ENCODE measurements around the gene MYO1D. TPM values are rescaled to one million over a fixed set of nuclear protein-coding genes. Genes with fewer than 3 reads are reported as not detected.

MYO1D gene
- total RNA-seq, 1 experiment from 2014 or later: 29.9 TPM

GRCh38 chr17:32801641-32802040 lies 75.3 kb downstream of the MYO1D start (continued):
- TF ChIP-seq, protein P1, sequence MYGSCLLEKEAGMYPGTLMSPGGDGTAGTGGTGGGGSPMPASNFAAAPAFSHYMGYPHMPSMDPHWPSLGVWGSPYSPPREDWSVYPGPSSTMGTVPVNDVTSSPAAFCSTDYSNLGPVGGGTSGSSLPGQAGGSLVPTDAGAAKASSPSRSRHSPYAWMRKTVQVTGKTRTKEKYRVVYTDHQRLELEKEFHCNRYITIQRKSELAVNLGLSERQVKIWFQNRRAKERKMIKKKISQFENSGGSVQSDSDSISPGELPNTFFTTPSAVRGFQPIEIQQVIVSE (CRISPR knock-in tag; IDR thresholded peaks at IDR 0.05; ENCODE audit: borderline replicate concordance): no peak
- no peak for TF ChIP-seq FOXP4 (CRISPR knock-in tag; IDR thresholded peaks at IDR 0.05)
- no peak for TF ChIP-seq NR2C2 (CRISPR knock-in tag; IDR thresholded peaks at IDR 0.05)
- TF ChIP-seq SMAD3 (CRISPR knock-in tag; IDR thresholded peaks at IDR 0.05; ENCODE audit: borderline replicate concordance): no peak
- TF ChIP-seq, protein P2, sequence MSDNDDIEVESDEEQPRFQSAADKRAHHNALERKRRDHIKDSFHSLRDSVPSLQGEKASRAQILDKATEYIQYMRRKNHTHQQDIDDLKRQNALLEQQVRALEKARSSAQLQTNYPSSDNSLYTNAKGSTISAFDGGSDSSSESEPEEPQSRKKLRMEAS (CRISPR knock-in tag; IDR thresholded peaks at IDR 0.05): no peak
- no peak for TF ChIP-seq ZNF671 (CRISPR knock-in tag; IDR thresholded peaks at IDR 0.05)
- TF ChIP-seq ZNF232 (CRISPR knock-in tag; IDR thresholded peaks at IDR 0.05): no peak
- no peak for TF ChIP-seq NFE2L1 (CRISPR knock-in tag; IDR thresholded peaks at IDR 0.05)

GRCh38 chr17:32801193-32801592 lies 75.7 kb downstream of the MYO1D start:
- ATAC-seq: no peak
- no peak overlapping the region for H3K4me3 Mint-ChIP-seq
- H3K9me3 Mint-ChIP-seq: no peaks in the 10 kb centered on the region
- CTCF ChIA-PET: interaction anchor here (1.2 to 1.6 kb wide), 3 partner anchors 18 to 140 kb away, joined by 3 to 5 read pairs (median 5); partner anchors contain the start of gene MYO1D
- no peaks in the 10 kb centered on the region for H3K36me3 Mint-ChIP-seq
- POLR2A ChIA-PET: no interaction called here
- peaks cover 13% of the 10 kb centered on the region for H3K4me1 Mint-ChIP-seq
- DNase-seq (ENCODE audit: low spot score): no peak
- no peak overlapping the region for H3K27ac Mint-ChIP-seq
- no peak for TF ChIP-seq KAT7 (CRISPR knock-in tag; IDR thresholded peaks at IDR 0.05; ENCODE audit: borderline replicate concordance)
- TF ChIP-seq, protein P2 (CRISPR knock-in tag; IDR thresholded peaks at IDR 0.05): no peak
- no peak for TF ChIP-seq MYBL2 (CRISPR knock-in tag; IDR thresholded peaks at IDR 0.05)
- no peak for TF ChIP-seq SMAD4 (CRISPR knock-in tag; IDR thresholded peaks at IDR 0.05)
- no peak for TF ChIP-seq EMX1 (CRISPR knock-in tag; IDR thresholded peaks at IDR 0.05)
- TF ChIP-seq ZNF121 (CRISPR knock-in tag; IDR thresholded peaks at IDR 0.05): no peak
- no peak for TF ChIP-seq ZNF263 (CRISPR knock-in tag; IDR thresholded peaks at IDR 0.05; ENCODE audit: low read depth)
- TF ChIP-seq ARID4B (CRISPR knock-in tag; IDR thresholded peaks at IDR 0.05; ENCODE audit: borderline replicate concordance): no peak
- no peak for TF ChIP-seq ESRRA (CRISPR knock-in tag; IDR thresholded peaks at IDR 0.05; ENCODE audit: borderline replicate concordance)
- TF ChIP-seq, protein P3, sequence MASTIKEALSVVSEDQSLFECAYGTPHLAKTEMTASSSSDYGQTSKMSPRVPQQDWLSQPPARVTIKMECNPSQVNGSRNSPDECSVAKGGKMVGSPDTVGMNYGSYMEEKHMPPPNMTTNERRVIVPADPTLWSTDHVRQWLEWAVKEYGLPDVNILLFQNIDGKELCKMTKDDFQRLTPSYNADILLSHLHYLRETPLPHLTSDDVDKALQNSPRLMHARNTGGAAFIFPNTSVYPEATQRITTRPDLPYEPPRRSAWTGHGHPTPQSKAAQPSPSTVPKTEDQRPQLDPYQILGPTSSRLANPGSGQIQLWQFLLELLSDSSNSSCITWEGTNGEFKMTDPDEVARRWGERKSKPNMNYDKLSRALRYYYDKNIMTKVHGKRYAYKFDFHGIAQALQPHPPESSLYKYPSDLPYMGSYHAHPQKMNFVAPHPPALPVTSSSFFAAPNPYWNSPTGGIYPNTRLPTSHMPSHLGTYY (CRISPR knock-in tag; IDR thresholded peaks at IDR 0.05): no peak
- TF ChIP-seq JAZF1 (CRISPR knock-in tag; IDR thresholded peaks at IDR 0.05): no peak
- no peak for TF ChIP-seq IRF1 (CRISPR knock-in tag; IDR thresholded peaks at IDR 0.05)
- no peak for TF ChIP-seq FOXP4 (CRISPR knock-in tag; IDR thresholded peaks at IDR 0.05)
- TF ChIP-seq FOXP1 (CRISPR knock-in tag; IDR thresholded peaks at IDR 0.05; ENCODE audit: borderline replicate concordance): no peak
- no peak for TF ChIP-seq USF2 (CRISPR knock-in tag; IDR thresholded peaks at IDR 0.05)
- H3K27me3 Mint-ChIP-seq (ENCODE audit: low read depth): no peaks in the 10 kb centered on the region
